Measurements from ENCODE around the gene POLR3B.
"Not testable (repeated sequence)": the region's sequence is repeated elsewhere in the genome, so short reads cannot be mapped to it uniquely, and the experiment has no call there.

POLR3B gene

GRCh38 chr12:106417926-106418910 lies 60.7 kb downstream of the POLR3B start:
- no peak for DNase-seq

GRCh38 chr12:106418970-106419369 lies 61.4 kb downstream of the POLR3B start:
- DNase-seq: no peak

DNA sequence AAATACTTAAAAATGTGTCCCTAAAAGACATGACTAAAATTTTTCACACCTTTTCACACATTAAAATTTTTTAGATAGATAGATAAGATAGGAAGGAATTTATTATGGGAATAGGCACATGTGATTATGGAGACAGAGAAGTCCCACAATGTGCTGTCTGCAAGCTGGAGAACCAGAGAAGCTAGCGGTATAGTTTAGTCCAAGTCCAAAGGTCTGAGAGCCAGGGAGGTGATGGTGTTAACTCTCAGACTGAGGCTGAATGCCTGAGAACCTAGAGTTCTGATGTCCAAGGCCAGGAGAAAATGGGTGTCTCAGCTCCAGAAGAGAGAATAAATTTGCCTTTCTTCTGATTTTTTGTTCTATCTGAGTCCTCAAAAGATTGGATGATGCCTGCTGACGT lies 65.7 kb downstream of the POLR3B start:
- DNase-seq: no peak

- DNase-seq: no peak
Observed at GRCh38 chr12:106425061-106425702, 67.6 kb downstream of the POLR3B start.

GRCh38 chr12:106427917-106428316 lies 70.4 kb downstream of the POLR3B start:
- DNase-seq: no peak

- DNase-seq: no peak
Observed at GRCh38 chr12:106428384-106428783, 70.8 kb downstream of the POLR3B start.

DNA sequence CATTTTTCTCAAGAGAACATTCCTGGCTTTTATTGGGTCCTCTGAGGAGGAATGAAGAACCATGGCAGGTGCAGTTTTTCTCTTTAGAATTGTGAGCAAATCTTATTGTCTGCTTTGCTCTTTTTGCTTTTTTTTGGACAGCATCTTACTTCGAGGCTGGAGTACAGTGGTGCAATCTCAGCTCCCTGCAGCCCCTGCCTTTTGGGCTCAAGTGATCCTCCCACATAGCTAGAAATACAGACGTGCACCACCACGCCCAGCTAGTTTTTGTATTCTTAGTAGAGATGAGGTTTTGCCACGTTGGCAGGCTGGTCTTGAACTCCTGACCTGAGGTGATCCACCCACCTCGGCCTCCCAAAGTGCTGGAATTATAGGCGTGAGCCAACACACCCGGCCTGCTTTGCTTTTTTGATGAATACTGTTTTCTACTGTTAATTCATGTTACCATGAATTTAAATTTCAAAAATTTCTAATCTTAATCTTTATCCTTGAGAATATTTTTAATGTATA lies 71.5 kb downstream of the POLR3B start:
- DNase-seq: no peak

DNA sequence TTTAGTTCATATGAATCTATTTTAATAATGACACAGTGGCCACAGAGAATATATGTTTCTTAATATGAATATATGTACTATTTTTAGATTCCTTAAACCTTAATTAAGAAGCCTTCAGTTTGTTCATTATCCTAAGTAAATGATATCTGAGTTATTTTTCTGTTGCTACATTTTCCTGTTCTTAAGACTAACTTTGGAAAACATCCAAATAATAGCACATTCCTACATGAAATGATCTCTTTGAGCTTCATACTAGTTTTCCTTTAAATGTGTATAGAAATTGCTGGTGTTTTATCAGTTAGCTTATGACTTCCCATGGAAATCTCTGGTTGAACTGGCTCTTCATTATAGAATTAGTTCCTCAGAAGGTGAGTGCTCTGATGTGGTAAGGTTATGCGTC lies 72.1 kb downstream of the POLR3B start:
- no peak for DNase-seq

GRCh38 chr12:106431839-106432411 lies 74.4 kb downstream of the POLR3B start:
- no peak for DNase-seq

- DNase-seq: no peak
Observed at GRCh38 chr12:106433055-106433454, 75.5 kb downstream of the POLR3B start.

GRCh38 chr12:106434526-106434925 lies 77.0 kb downstream of the POLR3B start:
- no peak for DNase-seq

DNA sequence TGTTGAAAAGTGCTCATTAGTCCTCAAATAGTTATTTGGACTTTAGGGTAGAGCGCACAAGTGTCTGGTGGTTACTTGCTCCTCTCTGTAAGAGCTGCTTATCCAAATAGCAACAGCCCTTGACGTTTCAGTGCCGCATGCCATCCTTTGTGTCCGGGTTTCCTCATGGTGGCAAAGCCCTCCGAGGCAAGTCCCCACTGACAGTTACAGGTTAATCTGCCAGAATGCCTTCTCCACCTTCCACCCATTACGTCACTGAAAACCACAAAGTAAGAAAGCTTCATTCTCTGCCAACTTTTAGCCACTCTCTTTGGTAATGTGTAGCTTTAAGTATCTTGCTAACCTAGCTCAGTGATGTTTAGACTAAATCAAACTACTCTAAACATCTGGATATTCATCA lies 78.6 kb downstream of the POLR3B start:
- no peak for DNase-seq

DNA sequence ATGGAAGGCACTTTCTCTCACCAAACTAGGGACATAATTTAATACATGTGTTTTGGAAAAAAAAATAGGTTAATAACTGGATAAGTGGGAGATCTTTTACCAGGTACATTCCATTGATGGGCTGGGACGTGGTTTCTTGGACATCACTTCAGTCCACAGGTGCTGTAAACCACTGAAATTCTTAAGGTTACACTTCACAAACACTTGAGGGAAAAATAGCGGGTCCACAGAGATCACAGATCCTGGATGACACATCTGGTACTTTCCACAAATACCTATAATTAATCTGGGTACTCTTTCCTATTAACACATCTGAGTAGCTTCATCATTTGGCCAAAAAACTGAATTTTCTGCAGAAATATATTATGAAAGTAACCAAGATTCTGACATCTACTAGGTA lies 85.0 kb downstream of the POLR3B start:
- no peak for DNase-seq

DNA sequence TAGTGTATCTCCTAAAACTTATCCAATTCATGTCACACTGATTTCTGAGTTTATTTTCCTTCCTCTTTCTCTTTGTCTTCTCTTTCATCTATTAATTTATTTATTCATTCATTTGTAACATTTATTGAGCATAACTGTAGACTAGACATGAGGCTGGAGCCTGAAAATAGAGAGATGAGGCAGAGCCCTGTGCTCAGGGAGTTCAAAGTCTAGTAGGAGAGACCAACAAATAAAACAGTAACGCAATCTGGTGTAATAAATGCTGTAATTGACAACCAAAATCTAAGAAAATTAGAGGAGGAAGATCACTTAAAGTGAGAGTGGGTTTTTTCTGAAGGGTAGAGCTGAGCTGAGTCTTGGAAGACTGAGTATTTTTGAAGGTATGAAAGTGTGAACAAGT lies 87.5 kb downstream of the POLR3B start:
- no peak for DNase-seq

GRCh38 chr12:106445959-106446358 lies 88.4 kb downstream of the POLR3B start:
- no peak for DNase-seq

- no peak for DNase-seq
Observed at GRCh38 chr12:106446419-106447092, 89.0 kb downstream of the POLR3B start.

DNA sequence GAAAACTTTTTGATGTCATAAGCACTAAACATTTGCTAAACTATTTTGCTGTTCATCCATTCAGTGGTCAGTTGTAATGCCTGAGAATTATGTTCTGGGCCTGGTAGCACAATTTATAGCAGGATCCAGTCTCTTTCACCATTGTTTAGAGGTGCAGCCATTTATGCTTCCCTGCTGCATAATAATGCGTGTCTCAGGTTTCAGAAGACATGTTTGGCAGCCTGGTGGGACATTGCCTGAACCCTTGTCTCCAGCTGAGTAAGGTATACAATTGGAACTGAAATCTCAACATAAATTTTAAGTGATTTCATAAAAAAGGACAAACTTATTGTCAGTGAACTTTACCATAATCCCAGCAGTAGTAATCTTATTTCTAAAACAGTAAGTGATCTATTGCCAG lies 94.8 kb downstream of the POLR3B start:
- DNase-seq: no peak

GRCh38 chr12:106455111-106455510 lies 97.6 kb downstream of the POLR3B start:
- DNase-seq: no peak

DNA sequence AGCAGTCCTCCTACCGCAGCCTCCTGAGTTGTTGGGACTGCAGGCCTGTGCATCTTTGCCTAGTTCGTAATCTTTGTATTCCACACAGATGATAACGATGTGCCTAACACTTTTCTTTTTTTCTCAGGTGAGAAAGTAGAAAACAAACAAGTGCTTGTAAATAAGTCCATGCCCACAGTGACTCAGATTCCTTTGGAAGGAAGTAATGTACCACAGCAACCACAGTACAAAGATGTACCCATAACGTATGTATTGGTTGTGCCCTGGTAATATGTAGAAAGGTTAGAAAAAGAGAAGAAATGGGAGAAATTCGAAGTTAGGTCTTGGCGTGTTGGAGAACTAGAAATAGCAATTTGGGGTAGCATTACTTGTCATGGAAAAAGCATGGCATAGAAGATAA lies 101.6 kb downstream of the POLR3B start:
- DNase-seq: no peak

DNA sequence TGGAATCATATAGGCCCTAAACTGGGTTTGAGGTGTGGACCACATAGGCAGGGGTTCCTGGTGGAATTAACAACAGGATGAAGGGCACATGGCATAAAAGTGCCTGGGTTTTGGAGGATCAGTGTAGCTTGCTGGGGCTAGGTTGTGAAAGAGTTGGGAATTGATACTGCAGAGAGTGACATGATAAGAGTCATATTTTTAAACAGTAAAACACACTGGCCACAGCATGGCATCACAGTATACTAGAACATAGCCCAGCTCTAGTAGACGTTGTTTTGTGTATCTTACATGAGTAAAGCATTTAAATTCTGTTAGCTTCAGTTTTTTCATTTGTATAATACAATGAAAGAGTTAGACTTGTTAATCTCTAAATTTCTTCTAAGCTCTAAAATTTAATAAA lies 102.0 kb downstream of the POLR3B start:
- DNase-seq: no peak

GRCh38 chr12:106461730-106462129 lies 104.2 kb downstream of the POLR3B start:
- no peak for DNase-seq

DNA sequence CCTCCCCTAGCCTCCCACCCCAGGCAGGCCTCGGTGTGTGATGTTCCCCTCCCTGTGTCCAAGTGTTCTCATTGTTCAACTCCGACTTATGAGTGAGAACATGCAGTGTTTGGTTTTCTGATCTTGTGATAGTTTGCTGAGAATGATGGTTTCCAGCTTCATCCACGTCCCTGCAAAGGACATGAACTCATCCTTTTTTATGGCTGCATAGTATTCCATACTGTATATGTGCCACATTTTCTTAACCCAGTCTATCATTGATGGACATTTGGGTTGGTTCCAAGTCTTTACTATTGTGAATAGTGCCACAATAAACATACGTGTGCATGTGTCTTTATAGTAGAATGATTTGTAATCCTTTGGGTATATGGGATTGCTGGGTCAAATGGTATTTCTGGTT lies 108.1 kb downstream of the POLR3B start:
- DNase-seq: not testable (repeated sequence)

GRCh38 chr12:106475662-106476061 lies 118.1 kb downstream of the POLR3B start:
- DNase-seq: not testable (repeated sequence)

Data from NCI-H187 (cell line).